Middle frontal gyrus (tissue), 1 donor: ENCODE measurements around the gene EFL1.
"Not testable (repeated sequence)": the region's sequence is repeated elsewhere in the genome, so short reads cannot be mapped to it uniquely, and the experiment has no call there.

ENCODE experiments used
- DNase-seq: peaks from one replicate; pipeline ENCODE4 v3.0.0-alpha.2; 2015; ENCODE audit warnings: low spot score; ENCODE audit errors: extremely low spot score

EFL1 gene

GRCh38 chr15:82197733-82198594, 64.6 kb downstream of the EFL1 start:
- DNase-seq: peak; percentile 72

GRCh38 chr15:82196353-82196752, 66.2 kb downstream of the EFL1 start:
- no peak for DNase-seq

- not testable (repeated sequence) for DNase-seq
Observed at GRCh38 chr15:82195818-82196217, 66.7 kb downstream of the EFL1 start.

- not testable (repeated sequence) for DNase-seq
Observed at GRCh38 chr15:82194488-82194887, 68.0 kb downstream of the EFL1 start.

GRCh38 chr15:82193435-82193834, 69.1 kb downstream of the EFL1 start:
- DNase-seq: not testable (repeated sequence)

- DNase-seq: not testable (repeated sequence)
Observed at GRCh38 chr15:82192394-82192793, 70.1 kb downstream of the EFL1 start.

- DNase-seq: no peak
Observed at GRCh38 chr15:82186719-82187406, 75.7 kb downstream of the EFL1 start.

GRCh38 chr15:82186161-82186560, 76.4 kb downstream of the EFL1 start:
- DNase-seq: no peak

GRCh38 chr15:82184776-82185175, 77.8 kb downstream of the EFL1 start:
- DNase-seq: no peak

- no peak for DNase-seq
Observed at GRCh38 chr15:82184355-82184754, 78.2 kb downstream of the EFL1 start.

- DNase-seq: no peak
Observed at GRCh38 chr15:82183121-82184031, 79.2 kb downstream of the EFL1 start.

GRCh38 chr15:82181371-82181770, 81.2 kb downstream of the EFL1 start:
- no peak for DNase-seq

- no peak for DNase-seq
Observed at GRCh38 chr15:82178061-82178460, 84.5 kb downstream of the EFL1 start.

GRCh38 chr15:82177291-82178010, 85.1 kb downstream of the EFL1 start:
- no peak for DNase-seq

- no peak for DNase-seq
Observed at GRCh38 chr15:82176542-82176941, 86.0 kb downstream of the EFL1 start.

- DNase-seq: no peak
Observed at GRCh38 chr15:82174471-82175235, 87.9 kb downstream of the EFL1 start.

GRCh38 chr15:82173108-82173507, 89.4 kb downstream of the EFL1 start:
- no peak for DNase-seq

GRCh38 chr15:82172506-82172905, 90.0 kb downstream of the EFL1 start:
- no peak for DNase-seq

GRCh38 chr15:82168757-82169156, 93.8 kb downstream of the EFL1 start:
- DNase-seq: no peak

GRCh38 chr15:82168296-82168695, 94.2 kb downstream of the EFL1 start:
- no peak for DNase-seq
